AG04450 (cell line): ENCODE data around the gene POMGNT1. TPM values are rescaled to one million over a fixed set of nuclear protein-coding genes. Genes with fewer than 3 reads are reported as not detected.

Experiments
- CTCF ChIA-PET: fragments of 300-600, 350-600 bp; formaldehyde crosslinking; extraction: SDS; loops from one replicate; lab custom pipeline; 2022; ENCODE audit warnings: antibody characterized with exemption, inconsistent platforms; lab: Charles Lee
- POLR2A ChIA-PET: fragments of 350-600 bp; formaldehyde crosslinking; extraction: SDS; loops from one replicate; lab custom pipeline; 2021; ENCODE audit warnings: antibody characterized with exemption, inconsistent platforms; lab: Yijun Ruan, JAX
- DNase-seq: peaks from one replicate; pipeline ENCODE4 v3.0.0-alpha.2; 2011; ENCODE audit warnings: low read depth, low spot score
- H3K27ac ChIP-seq: one replicate; pipeline ENCODE4 v1.5.1; 2012; ENCODE audit warnings: low read depth, low read length, control low read depth
- H3K27me3 ChIP-seq: one replicate; pipeline ENCODE4 v1.6.0; 2012; ENCODE audit warnings: low read length; ENCODE audit not compliant: control insufficient read depth, insufficient read depth
- H3K4me3 ChIP-seq: 2 replicates; pipeline ENCODE4 v1.5.1; 2011; ENCODE audit warnings: mild to moderate bottlenecking, low read depth, low read length, control low read depth
- H3K9me3 ChIP-seq: 2 replicates; pipeline ENCODE4 v1.5.1; 2012; ENCODE audit warnings: low read length; ENCODE audit not compliant: control insufficient read depth, insufficient read depth
- polyA plus RNA-seq: library from polyadenylated mRNA; depleted of rRNA; stranded (reverse); fragments of >200 nt; gene quantifications from 2 replicates; pipeline ENCODE4 v1.2.3, GENCODE V29; 2011
- TF ChIP-seq, protein P1 (sequence below): IDR thresholded peaks from 2 replicates; pipeline ENCODE4 v1.5.1; 2011; ENCODE audit warnings: low read depth, low read length, control low read depth, inconsistent platforms

Gene POMGNT1
- polyA plus RNA-seq, 1 experiment, result 41.9 TPM

- DNase-seq, result no peak
- Histone ChIP-seq H3K4me3 (no peak overlapping the region), H3K27ac (no peak overlapping the region), H3K27me3 (peaks cover 30% of the 10 kb centered on the region), H3K9me3 (no peaks in the 10 kb centered on the region)
- CTCF ChIA-PET, result no interaction called here
- TF ChIP-seq, protein P1, sequence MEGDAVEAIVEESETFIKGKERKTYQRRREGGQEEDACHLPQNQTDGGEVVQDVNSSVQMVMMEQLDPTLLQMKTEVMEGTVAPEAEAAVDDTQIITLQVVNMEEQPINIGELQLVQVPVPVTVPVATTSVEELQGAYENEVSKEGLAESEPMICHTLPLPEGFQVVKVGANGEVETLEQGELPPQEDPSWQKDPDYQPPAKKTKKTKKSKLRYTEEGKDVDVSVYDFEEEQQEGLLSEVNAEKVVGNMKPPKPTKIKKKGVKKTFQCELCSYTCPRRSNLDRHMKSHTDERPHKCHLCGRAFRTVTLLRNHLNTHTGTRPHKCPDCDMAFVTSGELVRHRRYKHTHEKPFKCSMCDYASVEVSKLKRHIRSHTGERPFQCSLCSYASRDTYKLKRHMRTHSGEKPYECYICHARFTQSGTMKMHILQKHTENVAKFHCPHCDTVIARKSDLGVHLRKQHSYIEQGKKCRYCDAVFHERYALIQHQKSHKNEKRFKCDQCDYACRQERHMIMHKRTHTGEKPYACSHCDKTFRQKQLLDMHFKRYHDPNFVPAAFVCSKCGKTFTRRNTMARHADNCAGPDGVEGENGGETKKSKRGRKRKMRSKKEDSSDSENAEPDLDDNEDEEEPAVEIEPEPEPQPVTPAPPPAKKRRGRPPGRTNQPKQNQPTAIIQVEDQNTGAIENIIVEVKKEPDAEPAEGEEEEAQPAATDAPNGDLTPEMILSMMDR, result no peak
- POLR2A ChIA-PET, result no interaction called here
Observed at GRCh38 chr1:46169811-46170454, 28.3 kb downstream of the POMGNT1 start.

DNA sequence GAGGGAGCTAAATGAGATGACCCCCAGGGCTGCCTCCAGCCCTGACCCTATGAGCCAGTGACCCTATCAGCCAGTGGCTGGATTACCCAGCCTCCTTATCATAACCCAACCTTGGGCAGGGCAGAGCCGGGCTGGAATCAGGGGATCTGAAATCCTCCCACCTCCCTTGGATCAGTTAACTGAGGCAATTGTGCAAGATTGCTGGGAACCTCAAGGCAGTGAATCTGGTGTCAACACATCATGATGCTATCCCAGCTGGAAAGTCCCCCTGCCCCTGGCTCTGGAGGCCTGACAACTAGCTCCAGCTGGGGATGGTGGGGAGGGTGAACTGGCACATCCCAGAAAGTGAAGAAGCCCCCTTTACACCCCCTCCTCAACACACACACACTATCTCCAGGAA lies 29.8 kb downstream of the POMGNT1 start:
- no peaks in the 10 kb centered on the region for H3K9me3 ChIP-seq
- TF ChIP-seq, protein P1, result no peak
- peaks cover 38% of the 10 kb centered on the region for H3K27me3 ChIP-seq
- H3K27ac ChIP-seq, result no peak overlapping the region
- no peak for DNase-seq
- no peak overlapping the region for H3K4me3 ChIP-seq
- POLR2A ChIA-PET, result interaction anchor here (1.4 kb wide), 1 partner anchor 36 kb away, joined by 3 read pairs; the partner anchor contains the start of gene PIK3R3
- CTCF ChIA-PET, result interaction anchor here (0.8 to 2.3 kb wide), 2 partner anchors 15 to 131 kb away, joined by 3 to 8 read pairs; no protein-coding TSS in a partner anchor

DNA sequence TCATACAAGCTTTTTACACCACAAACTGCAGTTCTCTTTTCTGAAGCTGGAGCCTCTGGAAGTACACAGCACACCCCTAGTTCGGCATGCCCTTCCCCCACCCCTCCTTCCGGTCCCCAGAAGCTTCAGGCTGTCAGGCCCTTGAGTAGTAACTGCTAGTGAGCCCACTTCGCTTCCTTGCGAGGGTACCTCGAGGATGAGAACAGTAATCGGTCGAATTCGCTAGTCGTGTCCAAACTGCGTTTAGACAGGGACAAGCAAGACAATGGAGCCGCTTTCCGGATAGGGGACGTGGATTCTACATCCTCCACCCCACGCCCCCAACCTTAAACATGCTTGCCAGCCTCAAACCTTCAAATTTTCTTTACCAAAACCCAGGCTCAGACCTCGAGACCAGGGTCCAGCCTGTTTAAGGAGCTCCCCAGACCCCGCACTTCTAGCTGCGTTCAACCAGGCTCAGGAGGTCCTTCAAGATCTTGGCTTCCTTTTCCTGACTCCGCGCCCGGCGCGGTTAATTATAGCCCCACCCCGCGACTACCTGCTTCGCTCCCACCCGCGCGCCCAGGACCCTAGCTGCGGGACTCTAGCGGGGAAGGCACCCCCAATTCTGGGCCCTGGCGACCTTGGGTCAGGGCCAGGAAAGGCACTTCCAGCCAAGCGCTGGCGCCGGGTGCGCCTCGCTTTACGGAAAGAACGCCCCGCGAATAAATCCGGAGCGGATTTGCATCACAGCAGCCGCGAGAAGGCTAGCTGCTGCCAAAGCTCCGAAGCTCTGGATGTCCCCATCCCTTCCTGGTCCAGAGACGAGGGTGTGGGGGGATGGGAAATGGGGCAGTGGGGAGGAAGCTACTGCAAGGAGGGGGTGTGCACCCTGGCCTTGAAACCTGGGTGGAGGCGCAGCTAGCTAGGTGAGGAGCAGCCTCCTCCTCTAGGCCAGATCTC lies 31.4 kb downstream of the POMGNT1 start:
- Histone ChIP-seq H3K9me3 (no peaks in the 10 kb centered on the region), H3K27ac (no peak overlapping the region), H3K27me3 (peaks cover 38% of the 10 kb centered on the region), H3K4me3 (peak overlapping the region; percentile 52)
- ChIA-PET POLR2A (interaction anchor here (0.7 kb wide), 1 partner anchor 35 kb away, joined by 4 read pairs; the partner anchor contains the start of gene PIK3R3), CTCF (interaction anchor here (0.5 to 2.3 kb wide), 2 partner anchors 129 to 285 kb away, joined by 8 read pairs; no protein-coding TSS in a partner anchor)
- TF ChIP-seq, protein P1, result no peak
- no peak for DNase-seq

DNA sequence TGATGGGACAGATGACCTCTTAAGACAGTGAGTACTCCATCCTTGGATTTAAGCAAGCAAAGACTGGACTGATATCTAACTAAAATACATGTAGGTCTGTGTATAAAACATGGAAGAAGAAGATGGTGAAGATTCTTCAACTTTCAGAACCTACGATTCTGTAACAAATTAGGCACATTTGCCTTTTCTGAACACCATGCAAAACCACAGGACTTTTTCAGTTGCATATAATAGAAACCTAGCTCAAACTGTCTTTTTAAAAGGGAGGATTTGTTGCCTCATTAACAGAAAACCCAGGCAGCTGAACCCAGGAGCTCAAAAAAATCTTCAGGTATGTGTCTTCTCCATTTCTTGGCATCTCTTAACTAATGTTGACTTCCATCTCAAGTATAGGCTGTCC lies 38.0 kb downstream of the POMGNT1 start:
- ChIA-PET POLR2A (no interaction called here), CTCF (interaction anchor here (0.7 kb wide), 1 partner anchor 20 kb away, joined by 3 read pairs; no protein-coding TSS in a partner anchor)
- Histone ChIP-seq H3K27ac (no peak overlapping the region), H3K4me3 (no peak overlapping the region), H3K27me3 (peaks cover 17% of the 10 kb centered on the region), H3K9me3 (no peaks in the 10 kb centered on the region)
- no peak for DNase-seq
- TF ChIP-seq, protein P1, result no peak
